ENCODE measurements around the gene FOXJ3. TPM values are rescaled to one million over a fixed set of nuclear protein-coding genes. Genes with fewer than 3 reads are reported as not detected.

Gene FOXJ3
- total RNA-seq, 2 donors from 2014 or later, result 39.9 to 44.8 TPM

DNA sequence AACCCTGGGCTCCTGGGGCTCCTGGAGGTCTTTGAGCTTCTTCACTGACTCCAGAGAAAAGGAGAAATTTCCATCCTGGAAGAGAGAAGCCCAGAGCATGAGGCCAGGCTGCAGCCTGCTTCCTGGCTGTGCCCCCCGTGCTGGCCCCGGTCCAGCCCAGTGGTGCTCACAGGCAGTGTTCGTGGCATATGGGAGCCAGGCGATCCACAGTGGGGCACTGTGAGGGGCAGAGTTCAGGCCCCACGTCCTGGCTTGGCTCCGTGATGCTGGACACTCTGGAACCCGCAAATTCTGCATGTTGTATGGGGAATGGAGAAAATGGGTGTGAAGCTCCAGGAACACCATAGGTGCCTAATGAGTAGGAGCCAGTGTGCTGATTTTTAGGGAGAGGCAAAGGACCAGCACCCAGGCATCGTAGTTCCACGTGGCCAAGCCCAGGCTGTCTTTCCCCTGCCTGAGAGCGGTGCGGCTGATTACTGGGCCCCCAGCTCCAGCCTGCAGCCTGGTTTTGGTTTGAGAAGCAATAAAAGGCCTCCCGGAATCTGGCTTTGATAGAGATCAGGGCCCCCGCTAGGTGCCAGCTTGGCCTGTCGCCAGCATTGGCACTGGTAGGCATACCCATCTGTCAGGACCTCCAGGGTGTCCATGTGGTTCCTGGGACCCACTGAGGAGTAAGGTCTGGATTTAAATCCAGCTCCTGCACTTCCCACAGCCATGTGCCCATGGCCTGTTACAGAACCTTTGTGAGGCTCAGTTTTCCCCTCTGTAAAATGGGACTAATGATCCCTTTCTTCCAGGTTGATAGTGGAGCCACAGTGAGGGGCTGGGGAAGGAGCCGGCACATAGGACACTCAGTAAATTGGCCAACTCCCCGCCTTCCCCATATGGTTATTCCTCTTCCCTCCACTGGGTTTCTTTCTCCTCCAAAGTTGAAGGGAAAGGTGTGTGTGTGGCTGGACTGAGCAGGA, 171.2 kb downstream of the FOXJ3 start:
- TF ChIP-seq, protein P1, sequence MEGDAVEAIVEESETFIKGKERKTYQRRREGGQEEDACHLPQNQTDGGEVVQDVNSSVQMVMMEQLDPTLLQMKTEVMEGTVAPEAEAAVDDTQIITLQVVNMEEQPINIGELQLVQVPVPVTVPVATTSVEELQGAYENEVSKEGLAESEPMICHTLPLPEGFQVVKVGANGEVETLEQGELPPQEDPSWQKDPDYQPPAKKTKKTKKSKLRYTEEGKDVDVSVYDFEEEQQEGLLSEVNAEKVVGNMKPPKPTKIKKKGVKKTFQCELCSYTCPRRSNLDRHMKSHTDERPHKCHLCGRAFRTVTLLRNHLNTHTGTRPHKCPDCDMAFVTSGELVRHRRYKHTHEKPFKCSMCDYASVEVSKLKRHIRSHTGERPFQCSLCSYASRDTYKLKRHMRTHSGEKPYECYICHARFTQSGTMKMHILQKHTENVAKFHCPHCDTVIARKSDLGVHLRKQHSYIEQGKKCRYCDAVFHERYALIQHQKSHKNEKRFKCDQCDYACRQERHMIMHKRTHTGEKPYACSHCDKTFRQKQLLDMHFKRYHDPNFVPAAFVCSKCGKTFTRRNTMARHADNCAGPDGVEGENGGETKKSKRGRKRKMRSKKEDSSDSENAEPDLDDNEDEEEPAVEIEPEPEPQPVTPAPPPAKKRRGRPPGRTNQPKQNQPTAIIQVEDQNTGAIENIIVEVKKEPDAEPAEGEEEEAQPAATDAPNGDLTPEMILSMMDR (IDR thresholded peaks at IDR 0.05), result no peak
- H3K27me3 ChIP-seq, result no peaks in the 10 kb centered on the region
- no peaks in the 10 kb centered on the region for H3K9me3 ChIP-seq
- intact Hi-C loops (cut with DNase I), result no loop called here
- peak overlapping the region; percentile 28 for H3K27ac ChIP-seq
- H3K36me3 ChIP-seq, result no peaks in the 10 kb centered on the region
- DNase-seq, result no peak
- H3K4me3 ChIP-seq, result peak overlapping the region; percentile 16
- H3K4me1 ChIP-seq, result no peaks in the 10 kb centered on the region
- peak overlapping the region in 1 of 2 donors; percentile 83 for H3K9ac ChIP-seq (ENCODE audit: low read depth in 2 of 2, low read length in 2 of 2)

DNA sequence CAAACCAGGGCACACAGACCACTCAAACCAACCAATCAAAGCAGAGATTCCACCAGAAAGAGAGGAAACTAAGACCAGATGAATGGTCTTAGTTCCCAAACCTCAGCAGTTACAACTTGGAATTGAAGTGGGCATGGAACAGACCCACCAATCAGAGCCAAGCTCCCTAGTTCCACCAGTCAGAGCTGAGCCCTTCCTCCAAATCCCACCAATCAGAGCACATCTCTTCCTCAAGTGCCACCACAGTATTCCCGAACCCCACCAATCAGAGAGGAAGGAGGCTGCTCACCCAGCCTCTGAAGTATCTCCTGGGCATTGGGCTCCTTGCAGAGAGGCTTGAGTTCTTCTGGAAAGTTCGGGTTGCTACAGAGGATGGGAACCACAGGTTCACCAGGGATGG, 171.9 kb downstream of the FOXJ3 start:
- Histone ChIP-seq H3K9me3 (no peaks in the 10 kb centered on the region), H3K36me3 (no peaks in the 10 kb centered on the region), H3K4me3 (peak overlapping the region; percentile 16), H3K27me3 (no peaks in the 10 kb centered on the region), H3K27ac (no peak overlapping the region), H3K9ac (ENCODE audit: low read depth in 2 of 2, low read length in 2 of 2) (no peak overlapping the region), H3K4me1 (no peaks in the 10 kb centered on the region)
- TF ChIP-seq, protein P1 (IDR thresholded peaks at IDR 0.05), result no peak
- intact Hi-C loops (cut with DNase I), result no loop called here
- no peak for DNase-seq

DNA sequence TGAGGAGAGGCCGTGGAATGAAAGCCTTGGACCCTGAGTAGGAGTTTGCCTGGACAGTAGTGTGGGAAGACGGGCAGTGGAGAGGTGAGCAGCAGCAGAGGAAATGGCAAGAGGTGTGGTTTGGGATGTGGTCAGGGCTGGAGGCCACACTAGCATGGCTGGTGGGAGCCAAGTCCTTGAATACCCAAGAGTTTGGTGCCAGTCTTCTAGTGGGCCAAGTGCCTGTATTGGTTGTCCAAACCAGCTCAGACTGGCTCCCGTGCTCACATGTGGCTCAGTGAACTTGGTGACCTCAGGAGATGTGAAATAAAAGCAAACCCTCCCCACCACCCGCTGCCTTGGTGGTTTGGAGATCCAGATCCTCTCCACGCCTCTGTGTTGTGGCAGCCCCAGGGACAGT, 172.9 kb downstream of the FOXJ3 start:
- H3K4me3 ChIP-seq, result no peak overlapping the region
- no peaks in the 10 kb centered on the region for H3K4me1 ChIP-seq
- H3K9ac ChIP-seq (ENCODE audit: low read depth in 2 of 2, low read length in 2 of 2), result no peak overlapping the region
- no peaks in the 10 kb centered on the region for H3K9me3 ChIP-seq
- no peak for DNase-seq
- H3K27me3 ChIP-seq, result no peaks in the 10 kb centered on the region
- TF ChIP-seq, protein P1 (IDR thresholded peaks at IDR 0.05), result no peak
- H3K27ac ChIP-seq, result no peak overlapping the region
- H3K36me3 ChIP-seq, result no peaks in the 10 kb centered on the region
- intact Hi-C loops (cut with DNase I), result no loop called here

DNA sequence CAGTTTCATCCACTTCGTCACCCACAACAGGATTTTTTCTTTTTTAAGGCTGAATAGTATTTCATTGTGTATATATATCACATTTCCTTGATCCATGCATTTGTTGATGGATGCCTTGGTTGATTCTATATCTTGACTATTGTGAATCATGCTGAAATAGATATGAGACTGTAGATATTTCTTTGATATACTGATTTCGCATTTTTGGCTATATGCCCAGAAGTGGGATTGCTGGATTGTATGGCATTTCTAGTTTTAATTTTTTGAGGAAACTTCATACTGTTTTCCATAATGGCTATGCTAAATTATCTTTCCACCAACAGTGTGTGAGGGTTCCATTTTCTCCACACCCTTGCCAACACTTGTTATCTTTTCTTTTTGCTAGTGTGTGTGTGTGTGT, 176.8 kb downstream of the FOXJ3 start:
- Histone ChIP-seq H3K27me3 (no peaks in the 10 kb centered on the region), H3K4me3 (no peak overlapping the region), H3K4me1 (no peaks in the 10 kb centered on the region), H3K27ac (no peak overlapping the region), H3K36me3 (no peaks in the 10 kb centered on the region), H3K9ac (ENCODE audit: low read depth in 2 of 2, low read length in 2 of 2) (no peak overlapping the region), H3K9me3 (no peaks in the 10 kb centered on the region)
- TF ChIP-seq, protein P1 (IDR thresholded peaks at IDR 0.05), result no peak
- DNase-seq, result no peak
- intact Hi-C loops (cut with DNase I), result no loop called here

DNA sequence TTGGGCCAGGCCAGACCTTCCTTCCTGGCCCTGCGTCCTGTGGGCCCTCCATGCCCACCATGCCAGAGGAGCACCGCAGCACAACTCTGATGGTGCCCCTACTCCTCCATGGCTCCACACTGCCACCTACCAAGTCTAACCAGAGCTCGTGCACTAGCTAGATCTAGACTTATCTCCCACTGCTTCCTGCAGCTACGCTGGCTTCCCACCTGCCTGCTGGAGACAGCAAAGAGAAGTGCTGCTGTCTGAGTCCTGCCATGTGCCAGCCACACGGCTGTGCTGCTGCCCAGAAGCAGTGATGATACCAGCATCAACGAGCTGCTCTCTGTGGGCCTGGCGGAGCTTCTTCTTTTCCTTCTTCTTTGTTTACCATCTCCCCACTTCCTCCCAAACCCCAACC, 177.4 kb downstream of the FOXJ3 start:
- Histone ChIP-seq H3K36me3 (no peaks in the 10 kb centered on the region), H3K4me1 (no peaks in the 10 kb centered on the region), H3K27ac (no peak overlapping the region), H3K9ac (ENCODE audit: low read depth in 2 of 2, low read length in 2 of 2) (no peak overlapping the region), H3K4me3 (no peak overlapping the region), H3K9me3 (no peaks in the 10 kb centered on the region), H3K27me3 (no peaks in the 10 kb centered on the region)
- DNase-seq, result no peak
- TF ChIP-seq, protein P1 (IDR thresholded peaks at IDR 0.05), result no peak
- intact Hi-C loops (cut with DNase I), result no loop called here
